Muscle of back (tissue), 11 donors: Measurements from ENCODE around the gene DENND1A. TPM values are rescaled to one million over a fixed set of nuclear protein-coding genes. Genes with fewer than 3 reads are reported as not detected.
A peak's percentile ranks its signal among the peaks of the same experiment; 100 is the strongest.

ENCODE experiments used
- DNase-seq, 3 donors: peaks; one replicate each; pipeline versions ENCODE4 v3.0.0 to v3.0.0-alpha.2; 2013
- polyA plus RNA-seq, 10 donors: library from polyadenylated mRNA; unstranded; fragments of 120-200 nt; gene quantifications; one replicate each; pipeline ENCODE4 v1.2.1, GENCODE V29; 2013; ENCODE audit not compliant: insufficient read length in 10 of 10

Gene DENND1A
- polyA plus RNA-seq, 10 donors = 10.9 to 15.4 (median 13.8) TPM

- DNase-seq = no peak
Measured at GRCh38 chr9:123615381-123615780, 314.5 kb downstream of the DENND1A start.

GRCh38 chr9:123614306-123615263, 315.3 kb downstream of the DENND1A start:
- no peak for DNase-seq

GRCh38 chr9:123611226-123611625, 318.7 kb downstream of the DENND1A start:
- peak; percentile 26 to 34 (median 27) for DNase-seq

GRCh38 chr9:123609844-123610243, 320.1 kb downstream of the DENND1A start:
- no peak for DNase-seq

- no peak for DNase-seq
Measured at GRCh38 chr9:123608104-123608503, 321.8 kb downstream of the DENND1A start.

- no peak for DNase-seq
Measured at GRCh38 chr9:123607479-123607878, 322.4 kb downstream of the DENND1A start.

GRCh38 chr9:123606141-123606540, 323.8 kb downstream of the DENND1A start:
- no peak for DNase-seq

- DNase-seq = no peak
Measured at GRCh38 chr9:123605286-123605685, 324.6 kb downstream of the DENND1A start.

GRCh38 chr9:123604861-123605260, 325.1 kb downstream of the DENND1A start:
- no peak for DNase-seq

GRCh38 chr9:123601828-123602227, 328.1 kb downstream of the DENND1A start:
- DNase-seq = no peak

- DNase-seq = no peak
Measured at GRCh38 chr9:123599781-123600180, 330.1 kb downstream of the DENND1A start.

GRCh38 chr9:123597876-123598556, 331.9 kb downstream of the DENND1A start:
- no peak for DNase-seq

- no peak for DNase-seq
Measured at GRCh38 chr9:123597048-123597447, 332.9 kb downstream of the DENND1A start.

GRCh38 chr9:123591283-123591682, 338.6 kb downstream of the DENND1A start:
- DNase-seq = no peak

GRCh38 chr9:123590499-123590898, 339.4 kb downstream of the DENND1A start:
- DNase-seq = no peak

- peak in 1 of 3 donors; percentile 32 for DNase-seq
Measured at GRCh38 chr9:123589361-123590239, 340.3 kb downstream of the DENND1A start.

GRCh38 chr9:123586275-123586674, 343.7 kb downstream of the DENND1A start:
- no peak for DNase-seq

GRCh38 chr9:123584202-123585176, 345.4 kb downstream of the DENND1A start:
- no peak for DNase-seq

GRCh38 chr9:123583646-123584045, 346.3 kb downstream of the DENND1A start:
- DNase-seq = peak; percentile 9 to 55 (median 25)

- no peak for DNase-seq
Measured at GRCh38 chr9:123571240-123571639, 358.7 kb downstream of the DENND1A start.
